ENCODE measurements around the gene ABLIM1.

DNA sequence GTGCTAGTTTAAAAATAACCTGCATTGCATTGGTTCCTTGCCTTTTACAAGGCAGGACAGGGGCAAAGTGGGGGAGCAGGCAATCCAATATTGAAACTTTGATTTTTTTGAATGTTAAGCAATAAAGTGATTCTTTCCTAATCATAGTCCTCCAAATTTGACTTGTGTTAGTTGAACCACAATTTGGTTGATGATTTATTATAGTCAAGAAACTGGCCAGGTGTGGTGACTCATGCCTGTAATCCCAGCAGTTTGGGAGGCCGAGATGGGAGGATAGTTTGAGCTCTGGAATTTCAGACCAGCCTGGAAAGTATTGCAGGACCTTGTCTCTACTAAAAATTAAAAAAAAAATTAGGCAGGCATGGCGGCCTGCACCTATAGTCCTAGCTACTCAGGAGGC, 27.9 kb upstream of the ABLIM1 start:
- TF ChIP-seq, protein P1, sequence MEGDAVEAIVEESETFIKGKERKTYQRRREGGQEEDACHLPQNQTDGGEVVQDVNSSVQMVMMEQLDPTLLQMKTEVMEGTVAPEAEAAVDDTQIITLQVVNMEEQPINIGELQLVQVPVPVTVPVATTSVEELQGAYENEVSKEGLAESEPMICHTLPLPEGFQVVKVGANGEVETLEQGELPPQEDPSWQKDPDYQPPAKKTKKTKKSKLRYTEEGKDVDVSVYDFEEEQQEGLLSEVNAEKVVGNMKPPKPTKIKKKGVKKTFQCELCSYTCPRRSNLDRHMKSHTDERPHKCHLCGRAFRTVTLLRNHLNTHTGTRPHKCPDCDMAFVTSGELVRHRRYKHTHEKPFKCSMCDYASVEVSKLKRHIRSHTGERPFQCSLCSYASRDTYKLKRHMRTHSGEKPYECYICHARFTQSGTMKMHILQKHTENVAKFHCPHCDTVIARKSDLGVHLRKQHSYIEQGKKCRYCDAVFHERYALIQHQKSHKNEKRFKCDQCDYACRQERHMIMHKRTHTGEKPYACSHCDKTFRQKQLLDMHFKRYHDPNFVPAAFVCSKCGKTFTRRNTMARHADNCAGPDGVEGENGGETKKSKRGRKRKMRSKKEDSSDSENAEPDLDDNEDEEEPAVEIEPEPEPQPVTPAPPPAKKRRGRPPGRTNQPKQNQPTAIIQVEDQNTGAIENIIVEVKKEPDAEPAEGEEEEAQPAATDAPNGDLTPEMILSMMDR (IDR thresholded peaks at IDR 0.05 in 8 of 11, conservative IDR thresholded peaks at IDR 0.05 in 3 of 11) = no peak
- TF ChIP-seq POLR2A (IDR thresholded peaks at IDR 0.05) = no peak
- TF ChIP-seq POLR2AphosphoS5 (IDR thresholded peaks at IDR 0.05) = no peak
